K562 (cell line): ENCODE results near the gene CST6. TPM values are rescaled to one million over a fixed set of nuclear protein-coding genes. Genes with fewer than 3 reads are reported as not detected.
A peak's percentile ranks its signal among the peaks of the same experiment; 100 is the strongest.

Experiments used
- ATF3 ChIP-seq, 2 experiments: fragments of 450-650 bp in 1 of 2; sonication (generic) in 1 of 2; formaldehyde crosslinking in 1 of 2; IDR thresholded peaks in 1 of 2; conservative IDR thresholded peaks in 1 of 2; 2 replicates each; pipeline versions ENCODE4 v1.6.1 to v1.8.1; 2016 to 2023; ENCODE audit warnings: mild to moderate bottlenecking in 2 of 2, moderate library complexity in 2 of 2, inconsistent platforms in 1 of 2, missing genetic modification reagents in 1 of 2
- IFI16 ChIP-seq: fragments of 250-450 bp; sonication (Bioruptor Pico); IDR thresholded peaks from 2 replicates; pipeline ENCODE4 v2.1.2; 2022; ENCODE audit warnings: mild to moderate bottlenecking, inconsistent platforms
- POLR2AphosphoS2 ChIP-seq: IDR thresholded peaks from 2 replicates; pipeline ENCODE4 v1.6.1; 2012; ENCODE audit warnings: low read length, improper control_type of control experiment
- POLR2AphosphoS5 ChIP-seq: IDR thresholded peaks from 2 replicates; pipeline ENCODE4 v1.6.1; 2011; ENCODE audit warnings: mild to moderate bottlenecking, low read depth, low read length, moderate library complexity; ENCODE audit not compliant: control insufficient read depth, insufficient read depth
- POLR3A ChIP-seq: IDR thresholded peaks from 2 replicates; pipeline ENCODE4 v1.6.1; 2011; ENCODE audit warnings: borderline replicate concordance, mild to moderate bottlenecking, moderate library complexity; ENCODE audit not compliant: insufficient read length, insufficient read depth; ENCODE audit errors: extremely low read depth
- TCF7 ChIP-seq: sonication (generic); IDR thresholded peaks from 2 replicates; pipeline ENCODE4 v1.6.1; 2016; ENCODE audit warnings: antibody characterized with exemption, borderline replicate concordance
- TRIM25 ChIP-seq: fragments of 450-650 bp; IDR thresholded peaks from 2 replicates; pipeline ENCODE4 v1.7.0; 2016; ENCODE audit warnings: borderline replicate concordance
- U2AF1 ChIP-seq: fragments of 200-400 bp; formaldehyde crosslinking; optimal IDR thresholded peaks from 2 replicates; pipeline ENCODE3; 2017; ENCODE audit warnings: mild to moderate bottlenecking, low read depth, low read length, moderate library complexity
- U2AF2 ChIP-seq: fragments of 200-400 bp; formaldehyde crosslinking; optimal IDR thresholded peaks from 2 replicates; pipeline ENCODE3; 2017; ENCODE audit warnings: low read depth, mild to moderate bottlenecking, low read length
- YBX1 ChIP-seq: fragments of 450-650 bp; IDR thresholded peaks from 2 replicates; pipeline ENCODE4 v1.7.1; 2016; ENCODE audit warnings: mild to moderate bottlenecking
- YY1 ChIP-seq, 3 experiments: IDR thresholded peaks; 2 replicates each; pipeline ENCODE4 v1.6.1; 2011; ENCODE audit warnings: low read length in 2 of 3, mild to moderate bottlenecking in 2 of 3, moderate library complexity in 2 of 3, borderline replicate concordance in 1 of 3, control low read depth in 1 of 3, low read depth in 1 of 3; ENCODE audit not compliant: insufficient read depth in 3 of 3, insufficient replicate concordance in 2 of 3, control insufficient read depth in 1 of 3, insufficient read length in 1 of 3; ENCODE audit errors: extremely low read depth in 1 of 3
- ZC3H8 ChIP-seq: fragments of 450-650 bp; IDR thresholded peaks from 2 replicates; pipeline ENCODE4 v1.6.1; 2017
- ZNF407 ChIP-seq: fragments of 450-650 bp; IDR thresholded peaks from 2 replicates; pipeline ENCODE4 v1.6.1; 2016; ENCODE audit warnings: low read depth
- ZNF77 ChIP-seq: fragments of 250-450 bp; sonication (Bioruptor Pico); IDR thresholded peaks from 2 replicates; pipeline ENCODE4 v1.5.0; 2020
- polyA plus RNA-seq, 8 experiments: library from polyadenylated mRNA; depleted of rRNA in 4 of 8; stranded (reverse) in 5 of 8; unstranded in 3 of 8; fragments of >200 nt; fragmentation: Nextera tagmentation in 2 of 8; fragmentation: Illumina TruSeq in 1 of 8; extraction: Ambion mirVana in 2 of 8; extraction: Trizol in 1 of 8; gene quantifications; 2 replicates each; pipeline versions ENCODE4 v1.2.1 to v1.2.3, GENCODE V29; 2011 to 2014; ENCODE audit warnings: inconsistent platforms in 1 of 8, missing spikeins in 1 of 8
- total RNA-seq, 7 experiments: library from RNA; depleted of rRNA in 6 of 7; stranded (reverse); fragments of >200 nt in 6 of 7; fragmentation: Illumina TruSeq in 2 of 7; extraction: Trizol in 2 of 7; gene quantifications; 2 replicates each; pipeline versions ENCODE4 v1.2.1 to v1.2.3, GENCODE V29; 2011 to 2021; ENCODE audit warnings: low replicate concordance in 1 of 7

CST6 gene
- total and polyA plus RNA-seq, 9 of the 15 experiments (the other 6 are each of a cell fraction or from before 2014, with no cell fraction given) = not detected

- TF ChIP-seq ATF3 (IDR thresholded peaks at IDR 0.05) = no peak
- TF ChIP-seq ATF3 (CRISPR knock-in tag; conservative IDR thresholded peaks at IDR 0.05) = no peak
- TF ChIP-seq YY1 (IDR thresholded peaks at IDR 0.05; ENCODE audit: borderline replicate concordance in 1 of 3, control insufficient read depth in 1 of 3, extremely low read depth in 1 of 3, insufficient read depth in 3 of 3, insufficient read length in 1 of 3, insufficient replicate concordance in 2 of 3, low read depth in 1 of 3, low read length in 2 of 3) = peak in 1 of 3 experiments; percentile 32
- TF ChIP-seq YBX1 = no peak
- no peak for TF ChIP-seq POLR3A
- TF ChIP-seq ZNF407 = no peak
- TF ChIP-seq TCF7 = no peak
- no peak for TF ChIP-seq ZNF77 (CRISPR knock-in tag)
- no peak for TF ChIP-seq ZC3H8
- TF ChIP-seq POLR2AphosphoS2 = no peak
- no peak for TF ChIP-seq POLR2AphosphoS5
- TF ChIP-seq TRIM25 = no peak
- TF ChIP-seq U2AF2 = no peak
- TF ChIP-seq U2AF1 = no peak
- no peak for TF ChIP-seq IFI16 (CRISPR knock-in tag)
These were observed 33.4 kb downstream of the CST6 start (continued) for GRCh38 chr11:66045177-66045639.
